ENCODE measurements around the gene UBE2J1.

Gene UBE2J1

GRCh38 chr6:89361171-89361570, 8.6 kb upstream of the UBE2J1 start:
- no peak for DNase-seq

GRCh38 chr6:89360415-89360999, 8.0 kb upstream of the UBE2J1 start:
- DNase-seq: no peak

- no peak for DNase-seq
Measured at GRCh38 chr6:89359561-89359960, 7.0 kb upstream of the UBE2J1 start.

GRCh38 chr6:89357390-89357789, 4.9 kb upstream of the UBE2J1 start:
- DNase-seq: peak; percentile 22

- DNase-seq: no peak
Measured at GRCh38 chr6:89356642-89357170, 4.2 kb upstream of the UBE2J1 start.

GRCh38 chr6:89355511-89356194, 3.1 kb upstream of the UBE2J1 start:
- no peak for DNase-seq

GRCh38 chr6:89353702-89354392, 1.3 kb upstream of the UBE2J1 start:
- DNase-seq: no peak

- DNase-seq: no peak
Measured at GRCh38 chr6:89353118-89353556, 615 bp upstream of the UBE2J1 start.

- no peak for DNase-seq
Measured at GRCh38 chr6:89351671-89352277, 748 bp downstream of the UBE2J1 start.

GRCh38 chr6:89350281-89350966, 2.1 kb downstream of the UBE2J1 start:
- peak; percentile 41 for DNase-seq

GRCh38 chr6:89348372-89348771, 4.2 kb downstream of the UBE2J1 start:
- DNase-seq: no peak

- no peak for DNase-seq
Measured at GRCh38 chr6:89347825-89348224, 4.7 kb downstream of the UBE2J1 start.

- DNase-seq: no peak
Measured at GRCh38 chr6:89346433-89346832, 6.1 kb downstream of the UBE2J1 start.

- DNase-seq: no peak
Measured at GRCh38 chr6:89339565-89339964, 13.0 kb downstream of the UBE2J1 start.

- no peak for DNase-seq
Measured at GRCh38 chr6:89335164-89335563, 17.4 kb downstream of the UBE2J1 start.

- no peak for DNase-seq
Measured at GRCh38 chr6:89330910-89331309, 21.6 kb downstream of the UBE2J1 start.

GRCh38 chr6:89328976-89329375, 23.5 kb downstream of the UBE2J1 start:
- DNase-seq: no peak

- no peak for DNase-seq
Measured at GRCh38 chr6:89324304-89324703, 28.2 kb downstream of the UBE2J1 start.

GRCh38 chr6:89323511-89323971, 29.0 kb downstream of the UBE2J1 start:
- DNase-seq: no peak

- no peak for DNase-seq
Measured at GRCh38 chr6:89321131-89321970, 31.2 kb downstream of the UBE2J1 start.

GRCh38 chr6:89320012-89320559, 32.4 kb downstream of the UBE2J1 start:
- no peak for DNase-seq

GRCh38 chr6:89317067-89317466, 35.5 kb downstream of the UBE2J1 start:
- DNase-seq: no peak

All from CD4-positive, alpha-beta T cell treated with Interleukin-10 for 1 hour (primary cell).